A549 (cell line): Measurements from ENCODE around the gene CPED1. TPM values are rescaled to one million over a fixed set of nuclear protein-coding genes. Genes with fewer than 3 reads are reported as not detected.

Experiments used
- ATAC-seq, 2 experiments: fragments of 200-7000 bp in 1 of 2; fragments of >200 bp in 1 of 2; cut with Nextera tagmentation in 1 of 2; cut with Tn5 transposase in 1 of 2; 3 replicates each; pipeline versions ENCODE4 v1.8.0 to v1.9.1; 2018 to 2020; ENCODE audit warnings: mild to moderate bottlenecking in 1 of 2, moderate library complexity in 1 of 2
- CTCF ChIA-PET: fragments of 300-600 bp; sonication (Branson Sonifier 250); formaldehyde crosslinking; extraction: SDS; loops from one replicate; lab custom pipeline; 2021; ENCODE audit warnings: antibody characterized with exemption, inconsistent platforms; lab: Yijun Ruan, JAX
- POLR2A ChIA-PET: fragments of 350-600 bp; formaldehyde crosslinking; extraction: SDS; loops from one replicate; lab custom pipeline; 2021; ENCODE audit warnings: antibody characterized with exemption, inconsistent platforms; lab: Yijun Ruan, JAX
- DNase-seq, 2 experiments: peaks; one replicate each; pipeline versions ENCODE4 v3.0.0 to v3.0.0-alpha.2; 2011 to 2016; ENCODE audit warnings: low read depth in 1 of 2, low spot score in 1 of 2
- FAIRE-seq: peaks from 2 replicates; lab custom pipeline; 2011; peaks lifted over from hg19 to GRCh38; lab: Jason Lieb, UNC
- H3K27ac ChIP-seq, 2 experiments: fragments of >200 bp; sonication (Bioruptor Twin); formaldehyde crosslinking; 3 replicates each; pipeline ENCODE4 v1.5.1; 2016 to 2017
- H3K4me1 ChIP-seq: fragments of >200 bp; sonication (Bioruptor Twin); formaldehyde crosslinking; 3 replicates; pipeline ENCODE4 v1.6.1; 2016
- H3K4me2 ChIP-seq: fragments of >200 bp; sonication (Bioruptor Twin); formaldehyde crosslinking; 3 replicates; pipeline ENCODE4 v1.6.1; 2016
- H3K4me3 ChIP-seq: fragments of >200 bp; sonication (Bioruptor Twin); formaldehyde crosslinking; 3 replicates; pipeline ENCODE4 v1.5.1; 2016
- H3K9me3 ChIP-seq: fragments of >200 bp; sonication (Bioruptor Twin); formaldehyde crosslinking; 3 replicates; pipeline ENCODE4 v1.6.1; 2016
- BHLHE40 ChIP-seq: IDR thresholded peaks from 2 replicates; pipeline ENCODE4 v1.6.1; 2012; ENCODE audit warnings: low read depth, low read length, inconsistent platforms
- CBX2 ChIP-seq: fragments of 200-600 bp; sonication (generic); IDR thresholded peaks from 2 replicates; pipeline ENCODE4 v1.6.1; 2016; ENCODE audit warnings: low read depth, mild to moderate bottlenecking, borderline replicate concordance
- CEBPB ChIP-seq, 2 experiments: fragments of >200 bp in 1 of 2; sonication (Bioruptor Twin) in 1 of 2; formaldehyde crosslinking in 1 of 2; IDR thresholded peaks; 2 replicates each; pipeline ENCODE4 v1.6.1; 2012 to 2016
- FOSL2 ChIP-seq, 2 experiments: fragments of 450-650 bp in 1 of 2; fragments of >200 bp in 1 of 2; sonication (Bioruptor Twin) in 1 of 2; formaldehyde crosslinking; IDR thresholded peaks; 2 replicates each; pipeline versions ENCODE4 v1.5.0 to v1.6.1; 2016 to 2020; ENCODE audit warnings: mild to moderate bottlenecking in 1 of 2, moderate library complexity in 1 of 2
- HEYL ChIP-seq: fragments of 250-450 bp; sonication (Bioruptor Pico); IDR thresholded peaks from 2 replicates; pipeline ENCODE4 v1.8.0; 2021; ENCODE audit warnings: mild to moderate bottlenecking, moderate library complexity
- JUN ChIP-seq, 2 experiments: fragments of >200 bp; sonication (Bioruptor Twin); formaldehyde crosslinking; IDR thresholded peaks; 2 replicates in 1 of 2; 3 replicates in 1 of 2; pipeline ENCODE4 v1.6.1; 2016 to 2017
- JUNB ChIP-seq: fragments of >200 bp; sonication (Bioruptor Twin); formaldehyde crosslinking; IDR thresholded peaks from 2 replicates; pipeline ENCODE4 v1.6.1; 2016
- MAZ ChIP-seq: fragments of 150-350 bp; IDR thresholded peaks from 2 replicates; pipeline ENCODE4 v1.6.1; 2014; ENCODE audit warnings: antibody characterized with exemption, low read depth, low read length, borderline replicate concordance
- RAD21 ChIP-seq, 2 experiments: fragments of >200 bp in 1 of 2; sonication (Bioruptor Twin) in 1 of 2; formaldehyde crosslinking in 1 of 2; IDR thresholded peaks in 1 of 2; conservative IDR thresholded peaks in 1 of 2; 2 replicates in 1 of 2; 3 replicates in 1 of 2; pipeline ENCODE4 v1.6.1; 2012 to 2018; ENCODE audit warnings: inconsistent platforms in 1 of 2
- RARB ChIP-seq: fragments of 250-450 bp; sonication (Bioruptor Pico); IDR thresholded peaks from 2 replicates; pipeline ENCODE4 v1.8.0; 2021; ENCODE audit warnings: mild to moderate bottlenecking, moderate library complexity
- RFX5 ChIP-seq: fragments of 450-650 bp; IDR thresholded peaks from 2 replicates; pipeline ENCODE4 v1.7.1; 2014; ENCODE audit warnings: antibody characterized with exemption, mild to moderate bottlenecking, moderate library complexity
- WGBS: methylation state at CpG from one replicate; pipeline ENCODE4 v1.1.6; 2017; ENCODE audit errors: missing lambda C conversion rate; 5-methylcytosine and 5-hydroxymethylcytosine counted together
- polyA plus RNA-seq, 4 experiments: library from polyadenylated mRNA; depleted of rRNA in 3 of 4; stranded (reverse); fragments of >200 nt; fragmentation: RNase III in 1 of 4; extraction: RNeasy Plus Mini Kit Qiagen cat#74134 plus additional on column Dnase treatment in 1 of 4; gene quantifications; 2 replicates in 3 of 4; 3 replicates in 1 of 4; pipeline ENCODE4 v1.2.3, GENCODE V29; 2011 to 2017
- TF ChIP-seq, protein P1 (sequence below): IDR thresholded peaks from 2 replicates; pipeline ENCODE4 v1.6.1; 2012
- TF ChIP-seq, protein P2 (sequence below): fragments of 250-450 bp; sonication (Bioruptor Pico); IDR thresholded peaks from 2 replicates; pipeline ENCODE4 v1.5.0; 2021; ENCODE audit warnings: mild to moderate bottlenecking, moderate library complexity, borderline replicate concordance
- TF ChIP-seq, protein P3 (sequence below): fragments of 450-650 bp; IDR thresholded peaks from 2 replicates; pipeline ENCODE4 v1.6.1; 2014; ENCODE audit warnings: antibody characterized with exemption
- TF ChIP-seq, protein P4 (sequence below): fragments of >200 bp; sonication (Bioruptor Twin); formaldehyde crosslinking; IDR thresholded peaks from 3 replicates; pipeline ENCODE4 v1.5.1; 2016
- TF ChIP-seq, protein P5 (sequence below): fragments of 150-350 bp; IDR thresholded peaks from 2 replicates; pipeline ENCODE4 v1.6.1; 2014; ENCODE audit warnings: low read depth, mild to moderate bottlenecking, low read length
- TF ChIP-seq, protein P6 (sequence below): fragments of 200-600 bp; sonication (generic); IDR thresholded peaks from 2 replicates; pipeline ENCODE4 v1.6.1; 2016; ENCODE audit warnings: antibody characterized with exemption, mild to moderate bottlenecking, moderate library complexity

CPED1 gene
- polyA plus RNA-seq, 2 of the 4 experiments (the other 2 are of a cell fraction): 0.03 TPM; not detected in 1

DNA sequence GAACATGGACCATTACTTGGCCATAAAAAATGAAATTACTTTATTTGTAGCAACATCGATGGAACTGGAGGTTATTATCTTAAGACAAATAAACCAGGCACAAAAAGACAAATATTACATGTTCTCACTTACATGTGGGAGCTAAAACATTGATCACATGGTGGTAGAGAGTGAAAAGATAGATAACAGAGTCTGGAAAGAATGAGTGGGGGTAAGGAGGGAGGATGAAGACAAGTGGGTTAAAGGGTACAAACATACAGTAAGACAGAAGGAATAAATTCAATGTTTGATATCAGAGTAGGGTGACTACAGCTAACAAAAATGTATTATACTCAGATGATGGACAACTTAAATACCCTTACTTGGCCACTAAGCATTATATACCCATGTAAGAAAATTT lies 240.3 kb downstream of the CPED1 start:
- WGBS: 0% methylated on average over 1 of the region's 1 CpG
- CTCF ChIA-PET: no interaction called here
- DNase-seq (no peak), FAIRE-seq (no peak), ATAC-seq (no peak)
- Histone ChIP-seq H3K27ac (no peak overlapping the region), H3K4me2 (no peak overlapping the region), H3K4me3 (no peak overlapping the region), H3K9me3 (no peaks in the 10 kb centered on the region), H3K4me1 (no peaks in the 10 kb centered on the region)
- POLR2A ChIA-PET: no interaction called here
- no peak for TF ChIP-seq RAD21 (conservative IDR thresholded peaks at IDR 0.05 in 1 of 2, IDR thresholded peaks at IDR 0.05 in 1 of 2)
- TF ChIP-seq, protein P1, sequence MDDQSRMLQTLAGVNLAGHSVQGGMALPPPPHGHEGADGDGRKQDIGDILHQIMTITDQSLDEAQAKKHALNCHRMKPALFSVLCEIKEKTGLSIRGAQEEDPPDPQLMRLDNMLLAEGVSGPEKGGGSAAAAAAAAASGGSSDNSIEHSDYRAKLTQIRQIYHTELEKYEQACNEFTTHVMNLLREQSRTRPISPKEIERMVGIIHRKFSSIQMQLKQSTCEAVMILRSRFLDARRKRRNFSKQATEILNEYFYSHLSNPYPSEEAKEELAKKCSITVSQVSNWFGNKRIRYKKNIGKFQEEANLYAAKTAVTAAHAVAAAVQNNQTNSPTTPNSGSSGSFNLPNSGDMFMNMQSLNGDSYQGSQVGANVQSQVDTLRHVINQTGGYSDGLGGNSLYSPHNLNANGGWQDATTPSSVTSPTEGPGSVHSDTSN: no peak
- TF ChIP-seq BHLHE40: no peak
- TF ChIP-seq, protein P2, sequence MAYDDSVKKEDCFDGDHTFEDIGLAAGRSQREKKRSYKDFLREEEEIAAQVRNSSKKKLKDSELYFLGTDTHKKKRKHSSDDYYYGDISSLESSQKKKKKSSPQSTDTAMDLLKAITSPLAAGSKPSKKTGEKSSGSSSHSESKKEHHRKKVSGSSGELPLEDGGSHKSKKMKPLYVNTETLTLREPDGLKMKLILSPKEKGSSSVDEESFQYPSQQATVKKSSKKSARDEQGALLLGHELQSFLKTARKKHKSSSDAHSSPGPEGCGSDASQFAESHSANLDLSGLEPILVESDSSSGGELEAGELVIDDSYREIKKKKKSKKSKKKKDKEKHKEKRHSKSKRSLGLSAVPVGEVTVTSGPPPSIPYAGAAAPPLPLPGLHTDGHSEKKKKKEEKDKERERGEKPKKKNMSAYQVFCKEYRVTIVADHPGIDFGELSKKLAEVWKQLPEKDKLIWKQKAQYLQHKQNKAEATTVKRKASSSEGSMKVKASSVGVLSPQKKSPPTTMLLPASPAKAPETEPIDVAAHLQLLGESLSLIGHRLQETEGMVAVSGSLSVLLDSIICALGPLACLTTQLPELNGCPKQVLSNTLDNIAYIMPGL: no peak

DNA sequence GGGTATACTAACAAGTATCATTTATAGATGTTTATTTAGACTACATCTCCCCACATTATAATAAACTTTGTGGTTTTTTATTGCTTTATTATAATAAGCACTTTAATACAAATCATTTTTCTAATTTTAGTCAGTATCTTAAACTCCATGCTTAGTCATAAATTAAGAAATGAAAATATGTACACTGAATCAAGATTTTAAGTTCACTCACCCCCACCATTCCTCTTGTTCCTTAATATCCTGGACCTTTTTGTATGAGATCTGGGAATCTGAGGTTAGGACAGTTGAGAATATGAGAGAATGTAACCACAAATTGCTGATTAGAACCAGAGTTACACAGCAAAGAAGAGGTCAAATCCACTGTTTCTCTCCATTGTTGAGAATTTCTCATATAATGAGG lies 246.7 kb downstream of the CPED1 start:
- ChIA-PET POLR2A (no interaction called here), CTCF (no interaction called here)
- ATAC-seq (no peak), DNase-seq (no peak), FAIRE-seq (no peak)
- H3K9me3 ChIP-seq: no peaks in the 10 kb centered on the region
- TF ChIP-seq, protein P3, sequence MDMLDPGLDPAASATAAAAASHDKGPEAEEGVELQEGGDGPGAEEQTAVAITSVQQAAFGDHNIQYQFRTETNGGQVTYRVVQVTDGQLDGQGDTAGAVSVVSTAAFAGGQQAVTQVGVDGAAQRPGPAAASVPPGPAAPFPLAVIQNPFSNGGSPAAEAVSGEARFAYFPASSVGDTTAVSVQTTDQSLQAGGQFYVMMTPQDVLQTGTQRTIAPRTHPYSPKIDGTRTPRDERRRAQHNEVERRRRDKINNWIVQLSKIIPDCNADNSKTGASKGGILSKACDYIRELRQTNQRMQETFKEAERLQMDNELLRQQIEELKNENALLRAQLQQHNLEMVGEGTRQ: no peak
- TF ChIP-seq, protein P4, sequence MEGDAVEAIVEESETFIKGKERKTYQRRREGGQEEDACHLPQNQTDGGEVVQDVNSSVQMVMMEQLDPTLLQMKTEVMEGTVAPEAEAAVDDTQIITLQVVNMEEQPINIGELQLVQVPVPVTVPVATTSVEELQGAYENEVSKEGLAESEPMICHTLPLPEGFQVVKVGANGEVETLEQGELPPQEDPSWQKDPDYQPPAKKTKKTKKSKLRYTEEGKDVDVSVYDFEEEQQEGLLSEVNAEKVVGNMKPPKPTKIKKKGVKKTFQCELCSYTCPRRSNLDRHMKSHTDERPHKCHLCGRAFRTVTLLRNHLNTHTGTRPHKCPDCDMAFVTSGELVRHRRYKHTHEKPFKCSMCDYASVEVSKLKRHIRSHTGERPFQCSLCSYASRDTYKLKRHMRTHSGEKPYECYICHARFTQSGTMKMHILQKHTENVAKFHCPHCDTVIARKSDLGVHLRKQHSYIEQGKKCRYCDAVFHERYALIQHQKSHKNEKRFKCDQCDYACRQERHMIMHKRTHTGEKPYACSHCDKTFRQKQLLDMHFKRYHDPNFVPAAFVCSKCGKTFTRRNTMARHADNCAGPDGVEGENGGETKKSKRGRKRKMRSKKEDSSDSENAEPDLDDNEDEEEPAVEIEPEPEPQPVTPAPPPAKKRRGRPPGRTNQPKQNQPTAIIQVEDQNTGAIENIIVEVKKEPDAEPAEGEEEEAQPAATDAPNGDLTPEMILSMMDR: no peak
- TF ChIP-seq RFX5: no peak
- no peak for TF ChIP-seq CBX2
- TF ChIP-seq MAZ: no peak
- no peak for TF ChIP-seq FOSL2 (IDR thresholded peaks at IDR 0.05)
- no peak for TF ChIP-seq FOSL2 (CRISPR knock-in tag; IDR thresholded peaks at IDR 0.05)
- TF ChIP-seq, protein P5, sequence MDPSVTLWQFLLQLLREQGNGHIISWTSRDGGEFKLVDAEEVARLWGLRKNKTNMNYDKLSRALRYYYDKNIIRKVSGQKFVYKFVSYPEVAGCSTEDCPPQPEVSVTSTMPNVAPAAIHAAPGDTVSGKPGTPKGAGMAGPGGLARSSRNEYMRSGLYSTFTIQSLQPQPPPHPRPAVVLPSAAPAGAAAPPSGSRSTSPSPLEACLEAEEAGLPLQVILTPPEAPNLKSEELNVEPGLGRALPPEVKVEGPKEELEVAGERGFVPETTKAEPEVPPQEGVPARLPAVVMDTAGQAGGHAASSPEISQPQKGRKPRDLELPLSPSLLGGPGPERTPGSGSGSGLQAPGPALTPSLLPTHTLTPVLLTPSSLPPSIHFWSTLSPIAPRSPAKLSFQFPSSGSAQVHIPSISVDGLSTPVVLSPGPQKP: no peak
- no peak for TF ChIP-seq CEBPB (IDR thresholded peaks at IDR 0.05)
- no peak for TF ChIP-seq RARB (CRISPR knock-in tag)
- TF ChIP-seq HEYL (CRISPR knock-in tag): no peak
- no peak for TF ChIP-seq JUNB
- TF ChIP-seq, protein P6, sequence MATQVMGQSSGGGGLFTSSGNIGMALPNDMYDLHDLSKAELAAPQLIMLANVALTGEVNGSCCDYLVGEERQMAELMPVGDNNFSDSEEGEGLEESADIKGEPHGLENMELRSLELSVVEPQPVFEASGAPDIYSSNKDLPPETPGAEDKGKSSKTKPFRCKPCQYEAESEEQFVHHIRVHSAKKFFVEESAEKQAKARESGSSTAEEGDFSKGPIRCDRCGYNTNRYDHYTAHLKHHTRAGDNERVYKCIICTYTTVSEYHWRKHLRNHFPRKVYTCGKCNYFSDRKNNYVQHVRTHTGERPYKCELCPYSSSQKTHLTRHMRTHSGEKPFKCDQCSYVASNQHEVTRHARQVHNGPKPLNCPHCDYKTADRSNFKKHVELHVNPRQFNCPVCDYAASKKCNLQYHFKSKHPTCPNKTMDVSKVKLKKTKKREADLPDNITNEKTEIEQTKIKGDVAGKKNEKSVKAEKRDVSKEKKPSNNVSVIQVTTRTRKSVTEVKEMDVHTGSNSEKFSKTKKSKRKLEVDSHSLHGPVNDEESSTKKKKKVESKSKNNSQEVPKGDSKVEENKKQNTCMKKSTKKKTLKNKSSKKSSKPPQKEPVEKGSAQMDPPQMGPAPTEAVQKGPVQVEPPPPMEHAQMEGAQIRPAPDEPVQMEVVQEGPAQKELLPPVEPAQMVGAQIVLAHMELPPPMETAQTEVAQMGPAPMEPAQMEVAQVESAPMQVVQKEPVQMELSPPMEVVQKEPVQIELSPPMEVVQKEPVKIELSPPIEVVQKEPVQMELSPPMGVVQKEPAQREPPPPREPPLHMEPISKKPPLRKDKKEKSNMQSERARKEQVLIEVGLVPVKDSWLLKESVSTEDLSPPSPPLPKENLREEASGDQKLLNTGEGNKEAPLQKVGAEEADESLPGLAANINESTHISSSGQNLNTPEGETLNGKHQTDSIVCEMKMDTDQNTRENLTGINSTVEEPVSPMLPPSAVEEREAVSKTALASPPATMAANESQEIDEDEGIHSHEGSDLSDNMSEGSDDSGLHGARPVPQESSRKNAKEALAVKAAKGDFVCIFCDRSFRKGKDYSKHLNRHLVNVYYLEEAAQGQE: no peak
- TF ChIP-seq JUN (IDR thresholded peaks at IDR 0.05): no peak
- no peak overlapping the region for H3K4me2 ChIP-seq
- no peak overlapping the region for H3K4me3 ChIP-seq
- no peak overlapping the region for H3K27ac ChIP-seq
- H3K4me1 ChIP-seq: no peaks in the 10 kb centered on the region
